Measurements from ENCODE around the gene ISX.

Gene ISX

DNA sequence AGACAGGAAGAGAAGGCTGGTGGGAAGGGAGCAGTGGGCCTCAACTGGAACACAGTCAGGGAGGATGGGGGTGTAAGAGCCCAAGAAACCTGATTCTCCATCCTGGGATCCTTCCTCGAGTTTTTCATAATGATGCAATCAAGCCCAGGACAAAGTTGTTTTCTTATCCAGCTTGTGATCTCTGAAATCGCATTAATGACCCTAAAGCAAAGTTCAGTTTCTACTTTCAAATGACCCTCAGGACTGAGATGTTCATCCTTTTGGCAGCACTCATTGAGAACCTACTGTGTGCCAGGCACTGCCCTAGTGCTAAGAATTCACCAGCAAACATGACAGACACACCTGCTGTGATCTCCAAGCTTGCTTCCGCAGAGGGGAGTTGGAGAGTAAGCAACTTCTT is 45.3 kb downstream of the ISX start:
- H3K4me1 ChIP-seq (ENCODE audit: insufficient read depth, low read length) = no peaks in the 10 kb centered on the region
- no peaks in the 10 kb centered on the region for H3K36me3 ChIP-seq (ENCODE audit: insufficient read depth, low read length)
- H3K9ac ChIP-seq (ENCODE audit: low read depth, low read length) = no peak overlapping the region
- H3K27me3 ChIP-seq (ENCODE audit: insufficient read depth, low read length) = no peaks in the 10 kb centered on the region
- no peaks in the 10 kb centered on the region for H3K9me3 ChIP-seq (ENCODE audit: insufficient read depth, low read depth, low read length)
- WGBS = 90% methylated on average over 3 of the region's 3 CpGs
- no peak overlapping the region for H3K27ac ChIP-seq (ENCODE audit: low read depth, low read length)
- H3K4me3 ChIP-seq (ENCODE audit: low read length) = no peak overlapping the region

DNA sequence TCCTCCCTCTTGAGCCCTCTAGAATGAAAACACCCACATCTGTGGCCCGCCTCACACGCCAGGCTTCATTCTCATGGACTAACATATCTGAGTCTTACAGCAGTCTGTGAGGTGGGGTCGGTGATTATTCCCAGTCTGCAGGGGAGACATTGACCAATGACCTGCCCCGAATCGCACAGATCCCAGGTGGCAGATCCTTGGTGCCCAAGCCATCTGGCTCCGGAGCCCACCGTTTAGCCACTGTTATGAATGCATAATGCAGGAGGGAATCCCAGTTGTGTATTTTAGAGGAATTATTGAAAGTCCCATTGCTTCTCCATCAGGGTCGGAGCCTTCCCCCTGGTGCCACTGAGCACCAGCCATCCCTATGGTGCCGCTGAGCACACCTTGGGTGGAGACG is 47.4 kb downstream of the ISX start:
- Histone ChIP-seq H3K9me3 (ENCODE audit: insufficient read depth, low read depth, low read length) (no peaks in the 10 kb centered on the region), H3K4me1 (ENCODE audit: insufficient read depth, low read length) (no peaks in the 10 kb centered on the region), H3K36me3 (ENCODE audit: insufficient read depth, low read length) (no peaks in the 10 kb centered on the region), H3K27me3 (ENCODE audit: insufficient read depth, low read length) (no peaks in the 10 kb centered on the region), H3K4me3 (ENCODE audit: low read length) (no peak overlapping the region), H3K27ac (ENCODE audit: low read depth, low read length) (no peak overlapping the region), H3K9ac (ENCODE audit: low read depth, low read length) (no peak overlapping the region)
- WGBS = 93% methylated on average over 10 of the region's 10 CpGs

DNA sequence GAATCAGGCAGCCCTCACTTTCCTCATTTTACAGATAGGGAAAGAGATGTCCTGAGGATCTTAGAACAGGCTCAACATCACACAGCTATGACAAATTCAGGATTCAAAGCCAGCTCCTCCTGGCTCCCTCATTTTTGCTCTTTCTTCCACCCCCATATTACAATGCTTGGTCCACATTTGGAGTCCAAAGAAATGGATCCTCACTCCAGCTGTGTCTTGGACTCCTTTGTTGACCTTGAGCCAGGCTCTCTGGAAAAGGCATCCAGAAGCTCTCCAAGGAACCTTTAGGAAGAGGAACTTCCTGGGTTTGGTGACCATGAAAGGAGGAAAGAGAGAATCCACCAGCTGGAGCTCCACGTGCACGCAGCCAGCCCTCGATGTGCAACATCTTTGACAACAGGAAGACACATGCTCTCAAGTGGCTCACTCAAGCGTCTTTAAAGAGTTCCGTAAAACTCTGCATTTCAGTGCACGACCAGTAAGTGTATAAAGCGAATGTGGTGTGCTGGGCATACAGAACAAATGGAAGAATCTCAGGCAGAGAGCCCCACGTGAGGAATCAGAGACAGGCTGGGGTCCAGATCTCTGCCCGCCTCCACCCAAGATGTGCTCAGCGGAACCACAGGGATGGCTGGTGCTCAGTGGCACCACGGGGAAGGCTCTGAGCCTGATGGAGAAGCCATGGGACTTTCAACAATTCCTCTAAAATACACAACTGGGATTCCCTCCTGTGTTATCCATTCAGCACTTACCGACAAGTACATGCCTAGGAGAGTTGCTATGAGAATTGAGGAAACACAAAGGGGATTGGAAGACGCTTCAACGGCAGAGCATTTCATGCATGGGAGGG is 48.4 kb downstream of the ISX start:
- no peaks in the 10 kb centered on the region for H3K9me3 ChIP-seq (ENCODE audit: insufficient read depth, low read depth, low read length)
- H3K4me1 ChIP-seq (ENCODE audit: insufficient read depth, low read length) = no peaks in the 10 kb centered on the region
- H3K27me3 ChIP-seq (ENCODE audit: insufficient read depth, low read length) = no peaks in the 10 kb centered on the region
- WGBS = 94% methylated on average over 14 of the region's 14 CpGs
- H3K36me3 ChIP-seq (ENCODE audit: insufficient read depth, low read length) = no peaks in the 10 kb centered on the region
- no peak overlapping the region for H3K4me3 ChIP-seq (ENCODE audit: low read length)
- no peak overlapping the region for H3K9ac ChIP-seq (ENCODE audit: low read depth, low read length)
- no peak overlapping the region for H3K27ac ChIP-seq (ENCODE audit: low read depth, low read length)

DNA sequence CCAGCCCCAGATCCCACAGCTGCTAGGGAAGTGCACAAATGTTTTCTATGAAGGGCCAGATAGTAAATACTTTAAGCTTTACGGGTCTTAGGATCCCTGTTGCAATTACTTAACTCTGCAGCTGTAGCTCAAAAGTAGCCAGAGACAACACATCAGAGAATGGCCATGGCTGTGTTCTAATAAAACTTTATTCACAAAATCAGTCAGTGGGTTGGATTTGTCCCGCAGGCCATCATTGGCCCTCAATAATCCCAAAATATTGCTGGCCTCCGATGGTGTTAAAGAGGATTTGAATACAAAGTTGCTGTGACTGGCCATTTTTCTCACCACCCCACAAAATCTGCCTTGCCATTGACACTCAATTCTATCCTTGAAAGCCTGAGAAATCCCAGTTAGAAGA is 49.6 kb downstream of the ISX start:
- 92% methylated on average over 3 of the region's 3 CpGs for WGBS
- no peaks in the 10 kb centered on the region for H3K36me3 ChIP-seq (ENCODE audit: insufficient read depth, low read length)
- no peaks in the 10 kb centered on the region for H3K9me3 ChIP-seq (ENCODE audit: insufficient read depth, low read depth, low read length)
- no peaks in the 10 kb centered on the region for H3K4me1 ChIP-seq (ENCODE audit: insufficient read depth, low read length)
- no peak overlapping the region for H3K27ac ChIP-seq (ENCODE audit: low read depth, low read length)
- H3K4me3 ChIP-seq (ENCODE audit: low read length) = no peak overlapping the region
- H3K27me3 ChIP-seq (ENCODE audit: insufficient read depth, low read length) = no peaks in the 10 kb centered on the region
- no peak overlapping the region for H3K9ac ChIP-seq (ENCODE audit: low read depth, low read length)

DNA sequence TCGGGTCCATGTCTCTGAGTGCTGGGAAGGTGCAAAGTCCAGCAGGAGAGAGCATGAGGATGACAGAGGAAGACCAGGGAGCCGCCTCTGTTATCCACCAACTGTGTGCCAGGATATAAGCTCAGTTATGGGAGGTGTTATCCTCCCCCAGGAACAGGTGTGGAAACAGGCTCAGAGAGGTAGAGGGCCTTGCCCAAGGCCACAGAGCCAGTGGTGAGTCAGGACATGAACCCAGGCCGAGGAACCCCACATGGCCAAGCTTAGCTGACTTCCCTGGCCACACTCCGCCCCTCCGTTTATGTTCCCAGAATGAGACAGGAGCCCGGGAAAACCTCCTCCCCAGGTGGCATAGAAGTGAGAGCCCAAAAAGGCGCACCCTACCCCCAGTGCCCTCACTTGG is 50.3 kb downstream of the ISX start:
- no peak overlapping the region for H3K9ac ChIP-seq (ENCODE audit: low read depth, low read length)
- no peaks in the 10 kb centered on the region for H3K27me3 ChIP-seq (ENCODE audit: insufficient read depth, low read length)
- H3K9me3 ChIP-seq (ENCODE audit: insufficient read depth, low read depth, low read length) = no peaks in the 10 kb centered on the region
- 81% methylated on average over 7 of the region's 7 CpGs for WGBS
- no peaks in the 10 kb centered on the region for H3K4me1 ChIP-seq (ENCODE audit: insufficient read depth, low read length)
- no peak overlapping the region for H3K27ac ChIP-seq (ENCODE audit: low read depth, low read length)
- H3K4me3 ChIP-seq (ENCODE audit: low read length) = no peak overlapping the region
- no peaks in the 10 kb centered on the region for H3K36me3 ChIP-seq (ENCODE audit: insufficient read depth, low read length)

DNA sequence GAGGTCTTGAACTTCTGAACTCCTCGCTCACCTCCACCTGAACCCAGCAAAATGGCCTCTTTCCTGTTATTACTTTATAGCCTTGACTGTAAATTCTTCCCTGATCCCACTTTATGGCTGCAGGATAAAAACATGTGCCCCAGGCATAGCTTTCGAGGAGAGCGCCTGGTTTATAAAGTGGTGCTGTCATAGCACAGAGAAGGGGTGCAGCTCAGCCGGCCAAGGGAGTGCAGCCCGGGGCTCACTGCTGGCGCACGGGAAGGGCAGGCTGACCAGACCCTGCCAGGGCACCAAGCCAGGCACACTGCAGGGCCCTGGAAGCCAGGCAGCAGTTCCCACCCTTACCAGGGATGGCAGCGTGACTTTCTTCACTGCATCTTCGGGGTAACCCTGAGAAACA is 50.9 kb downstream of the ISX start:
- H3K9me3 ChIP-seq (ENCODE audit: insufficient read depth, low read depth, low read length) = no peaks in the 10 kb centered on the region
- no peaks in the 10 kb centered on the region for H3K36me3 ChIP-seq (ENCODE audit: insufficient read depth, low read length)
- H3K4me3 ChIP-seq (ENCODE audit: low read length) = no peak overlapping the region
- no peaks in the 10 kb centered on the region for H3K4me1 ChIP-seq (ENCODE audit: insufficient read depth, low read length)
- no peak overlapping the region for H3K27ac ChIP-seq (ENCODE audit: low read depth, low read length)
- 92% methylated on average over 9 of the region's 9 CpGs for WGBS
- H3K9ac ChIP-seq (ENCODE audit: low read depth, low read length) = no peak overlapping the region
- H3K27me3 ChIP-seq (ENCODE audit: insufficient read depth, low read length) = no peaks in the 10 kb centered on the region

DNA sequence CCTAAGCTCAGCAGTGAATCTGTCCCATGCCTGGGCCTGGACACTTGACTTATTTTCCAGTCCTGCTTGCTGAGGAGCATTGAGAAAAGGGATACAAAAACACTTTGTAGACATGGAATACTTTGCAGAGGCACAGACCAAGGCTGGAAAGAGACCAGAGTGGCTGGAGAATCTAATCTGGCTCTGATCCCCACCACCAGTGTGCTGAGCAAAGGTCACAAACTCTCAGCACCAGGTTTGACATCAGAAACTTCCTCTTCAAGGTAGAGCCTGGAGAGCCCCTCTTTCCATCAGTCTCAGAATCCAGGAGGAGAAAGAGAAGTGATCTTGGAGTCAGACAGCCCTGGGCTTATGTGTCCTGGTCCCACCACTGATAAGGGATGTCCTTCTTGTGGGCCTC is 53.5 kb downstream of the ISX start:
- Histone ChIP-seq H3K27me3 (ENCODE audit: insufficient read depth, low read length) (no peaks in the 10 kb centered on the region), H3K27ac (ENCODE audit: low read depth, low read length) (no peak overlapping the region), H3K4me3 (ENCODE audit: low read length) (no peak overlapping the region), H3K36me3 (ENCODE audit: insufficient read depth, low read length) (no peaks in the 10 kb centered on the region), H3K9ac (ENCODE audit: low read depth, low read length) (no peak overlapping the region), H3K9me3 (ENCODE audit: insufficient read depth, low read depth, low read length) (no peaks in the 10 kb centered on the region), H3K4me1 (ENCODE audit: insufficient read depth, low read length) (no peaks in the 10 kb centered on the region)

DNA sequence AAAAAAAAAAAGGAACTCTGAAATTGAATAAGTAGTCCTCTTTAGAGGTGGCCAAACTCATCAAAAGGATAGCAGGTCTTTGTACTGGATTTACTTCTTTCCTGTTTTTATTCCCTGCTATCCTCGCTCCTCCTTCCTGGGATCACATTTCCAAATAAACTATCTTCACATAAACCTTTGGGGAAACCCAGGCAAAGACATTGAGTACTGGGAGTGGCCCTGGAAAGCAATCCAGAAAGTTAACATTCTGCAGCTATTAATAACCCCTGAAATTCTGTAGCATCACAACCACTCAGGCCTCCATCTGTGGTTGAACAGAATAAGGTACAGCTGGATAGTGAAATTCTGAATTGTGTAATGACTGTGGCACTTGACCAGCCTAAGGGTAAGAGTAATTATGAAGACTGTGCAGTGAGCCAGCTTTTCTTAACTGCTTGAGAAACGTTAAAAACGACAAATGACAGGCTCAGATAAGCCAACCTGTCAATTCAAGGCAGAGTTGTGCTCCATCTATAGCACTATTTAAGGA is 58.8 kb downstream of the ISX start:
- H3K4me1 ChIP-seq (ENCODE audit: insufficient read depth, low read length) = no peaks in the 10 kb centered on the region
- no peak overlapping the region for H3K27ac ChIP-seq (ENCODE audit: low read depth, low read length)
- H3K4me3 ChIP-seq (ENCODE audit: low read length) = no peak overlapping the region
- H3K36me3 ChIP-seq (ENCODE audit: insufficient read depth, low read length) = no peaks in the 10 kb centered on the region
- H3K27me3 ChIP-seq (ENCODE audit: insufficient read depth, low read length) = no peaks in the 10 kb centered on the region
- WGBS = 88% methylated on average over 3 of the region's 3 CpGs
- no peak overlapping the region for H3K9ac ChIP-seq (ENCODE audit: low read depth, low read length)
- no peaks in the 10 kb centered on the region for H3K9me3 ChIP-seq (ENCODE audit: insufficient read depth, low read depth, low read length)

DNA sequence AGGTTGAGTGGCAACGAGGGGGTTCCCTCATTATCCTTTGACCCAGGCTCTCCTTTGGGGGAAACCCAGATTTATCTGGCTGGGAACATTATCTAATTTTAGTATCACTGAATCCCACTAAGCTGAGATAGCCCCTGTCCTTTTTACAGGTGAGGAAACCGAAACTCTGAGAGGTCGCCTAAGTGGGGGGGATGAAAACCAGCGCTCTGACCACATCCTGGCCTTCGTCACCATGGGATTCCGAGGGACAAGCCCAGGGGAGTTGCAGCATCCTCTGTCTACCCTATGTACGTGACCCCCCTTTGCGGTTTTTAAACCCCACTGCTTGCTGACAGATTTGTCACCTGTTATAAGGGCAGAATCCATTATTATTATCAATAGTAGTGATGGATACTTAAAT is 61.0 kb downstream of the ISX start:
- no peaks in the 10 kb centered on the region for H3K27me3 ChIP-seq (ENCODE audit: insufficient read depth, low read length)
- WGBS = 88% methylated on average over 8 of the region's 8 CpGs
- H3K4me3 ChIP-seq (ENCODE audit: low read length) = no peak overlapping the region
- no peak overlapping the region for H3K9ac ChIP-seq (ENCODE audit: low read depth, low read length)
- H3K27ac ChIP-seq (ENCODE audit: low read depth, low read length) = no peak overlapping the region
- H3K4me1 ChIP-seq (ENCODE audit: insufficient read depth, low read length) = peaks cover 9% of the 10 kb centered on the region; the same call in 1 of the 2 replicates
- no peaks in the 10 kb centered on the region for H3K9me3 ChIP-seq (ENCODE audit: insufficient read depth, low read depth, low read length)
- no peaks in the 10 kb centered on the region for H3K36me3 ChIP-seq (ENCODE audit: insufficient read depth, low read length)

DNA sequence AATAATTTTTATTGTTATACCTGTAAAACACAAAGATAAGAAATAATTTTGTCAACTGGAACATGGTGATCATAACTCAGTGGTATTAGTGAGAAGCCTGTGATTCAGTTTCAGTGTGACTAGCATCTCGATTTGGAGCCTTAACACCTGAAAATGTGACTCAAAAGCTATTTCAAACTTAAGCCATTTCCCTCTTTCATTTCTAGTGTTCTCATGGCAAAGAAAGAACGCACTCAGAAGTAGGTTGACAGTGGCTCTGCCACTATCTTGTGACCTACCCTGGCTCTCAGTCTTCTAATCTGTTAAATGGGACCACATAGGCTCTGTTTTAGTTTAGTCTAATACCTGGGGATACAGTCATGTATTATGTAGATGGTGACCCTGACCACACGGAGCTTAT is 62.7 kb downstream of the ISX start:
- no peak overlapping the region for H3K4me3 ChIP-seq (ENCODE audit: low read length)
- H3K27me3 ChIP-seq (ENCODE audit: insufficient read depth, low read length) = no peaks in the 10 kb centered on the region
- H3K9ac ChIP-seq (ENCODE audit: low read depth, low read length) = no peak overlapping the region
- peaks cover 9% of the 10 kb centered on the region; the same call in 1 of the 2 replicates for H3K4me1 ChIP-seq (ENCODE audit: insufficient read depth, low read length)
- 94% methylated on average over 3 of the region's 3 CpGs for WGBS
- no peaks in the 10 kb centered on the region for H3K36me3 ChIP-seq (ENCODE audit: insufficient read depth, low read length)
- H3K27ac ChIP-seq (ENCODE audit: low read depth, low read length) = no peak overlapping the region
- H3K9me3 ChIP-seq (ENCODE audit: insufficient read depth, low read depth, low read length) = no peaks in the 10 kb centered on the region

DNA sequence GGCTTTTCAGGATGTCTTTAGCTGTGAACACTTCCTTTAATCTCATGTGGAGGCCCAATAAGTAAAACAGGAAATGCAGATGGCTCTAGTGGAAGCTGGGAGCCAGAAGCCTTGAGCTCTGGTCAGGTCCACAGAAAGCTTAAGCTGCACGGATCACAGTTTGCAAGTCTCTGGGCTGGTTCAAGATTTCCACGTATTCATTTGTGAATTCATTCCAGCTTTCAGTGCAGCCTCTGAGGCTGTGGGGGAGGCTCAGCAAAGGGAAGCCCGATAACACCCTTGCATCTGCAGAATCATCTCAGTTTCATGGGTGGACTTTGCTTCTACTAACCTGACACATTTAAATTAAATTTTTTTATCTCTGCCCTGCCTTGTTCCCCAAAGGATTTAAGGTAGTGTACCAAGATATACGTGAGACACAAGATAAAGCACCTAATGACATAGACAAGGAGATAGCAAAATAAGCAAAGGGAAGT is 65.6 kb downstream of the ISX start:
- H3K27ac ChIP-seq (ENCODE audit: low read depth, low read length) = 0 out of 2 replicates have a peak overlapping the region, but pooled peaks have one; percentile 11
- no peaks in the 10 kb centered on the region for H3K36me3 ChIP-seq (ENCODE audit: insufficient read depth, low read length)
- no peaks in the 10 kb centered on the region for H3K27me3 ChIP-seq (ENCODE audit: insufficient read depth, low read length)
- H3K4me3 ChIP-seq (ENCODE audit: low read length) = no peak overlapping the region
- H3K9me3 ChIP-seq (ENCODE audit: insufficient read depth, low read depth, low read length) = no peaks in the 10 kb centered on the region
- H3K9ac ChIP-seq (ENCODE audit: low read depth, low read length) = no peak overlapping the region
- peaks cover 27% of the 10 kb centered on the region for H3K4me1 ChIP-seq (ENCODE audit: insufficient read depth, low read length)
- 60% methylated on average over 4 of the region's 4 CpGs for WGBS

Data from HUES64 (cell line).